ENCODE data around the gene IFITM5.

- TF ChIP-seq, protein P1, sequence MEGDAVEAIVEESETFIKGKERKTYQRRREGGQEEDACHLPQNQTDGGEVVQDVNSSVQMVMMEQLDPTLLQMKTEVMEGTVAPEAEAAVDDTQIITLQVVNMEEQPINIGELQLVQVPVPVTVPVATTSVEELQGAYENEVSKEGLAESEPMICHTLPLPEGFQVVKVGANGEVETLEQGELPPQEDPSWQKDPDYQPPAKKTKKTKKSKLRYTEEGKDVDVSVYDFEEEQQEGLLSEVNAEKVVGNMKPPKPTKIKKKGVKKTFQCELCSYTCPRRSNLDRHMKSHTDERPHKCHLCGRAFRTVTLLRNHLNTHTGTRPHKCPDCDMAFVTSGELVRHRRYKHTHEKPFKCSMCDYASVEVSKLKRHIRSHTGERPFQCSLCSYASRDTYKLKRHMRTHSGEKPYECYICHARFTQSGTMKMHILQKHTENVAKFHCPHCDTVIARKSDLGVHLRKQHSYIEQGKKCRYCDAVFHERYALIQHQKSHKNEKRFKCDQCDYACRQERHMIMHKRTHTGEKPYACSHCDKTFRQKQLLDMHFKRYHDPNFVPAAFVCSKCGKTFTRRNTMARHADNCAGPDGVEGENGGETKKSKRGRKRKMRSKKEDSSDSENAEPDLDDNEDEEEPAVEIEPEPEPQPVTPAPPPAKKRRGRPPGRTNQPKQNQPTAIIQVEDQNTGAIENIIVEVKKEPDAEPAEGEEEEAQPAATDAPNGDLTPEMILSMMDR (IDR thresholded peaks at IDR 0.05) = no peak
- TF ChIP-seq POLR2A (IDR thresholded peaks at IDR 0.05) (no peak), POLR2AphosphoS5 (IDR thresholded peaks at IDR 0.05) (no peak), EP300 (IDR thresholded peaks at IDR 0.05) (no peak)
Observed at GRCh38 chr11:330694-331357, 31.5 kb upstream of the IFITM5 start.
